HepG2 (cell line): ENCODE measurements around the gene SERPINB6. TPM values are rescaled to one million over a fixed set of nuclear protein-coding genes. Genes with fewer than 3 reads are reported as not detected.

Source experiments
- BHLHE40 ChIP-seq: IDR thresholded peaks from 2 replicates; pipeline ENCODE4 v1.6.1; 2011; ENCODE audit warnings: low read length, improper control_type of control experiment
- DR1 ChIP-seq: sonication (generic); formaldehyde crosslinking; IDR thresholded peaks from 2 replicates; pipeline ENCODE4 v1.8.0; 2021; ENCODE audit warnings: mild to moderate bottlenecking, missing genetic modification reagents, inconsistent platforms
- ELF4 ChIP-seq: sonication (generic); formaldehyde crosslinking; IDR thresholded peaks from 2 replicates; pipeline ENCODE4 v1.5.0; 2020; ENCODE audit warnings: missing genetic modification reagents, mild to moderate bottlenecking, moderate library complexity, borderline replicate concordance
- GATAD2A ChIP-seq: IDR thresholded peaks from 2 replicates; pipeline ENCODE4 v1.6.1; 2016
- MAFG ChIP-seq: sonication (generic); formaldehyde crosslinking; IDR thresholded peaks from 2 replicates; pipeline ENCODE4 v1.5.1; 2020; ENCODE audit warnings: mild to moderate bottlenecking, missing genetic modification reagents
- MEIS2 ChIP-seq: sonication (generic); formaldehyde crosslinking; IDR thresholded peaks from 2 replicates; pipeline ENCODE4 v1.9.0; 2021; ENCODE audit warnings: mild to moderate bottlenecking, missing genetic modification reagents
- PHF21A ChIP-seq: sonication (generic); formaldehyde crosslinking; IDR thresholded peaks from 2 replicates; pipeline ENCODE4 v1.5.0; 2020; ENCODE audit warnings: mild to moderate bottlenecking, missing genetic modification reagents
- TCF7L2 ChIP-seq: IDR thresholded peaks from 2 replicates; pipeline ENCODE4 v1.6.1; 2011; ENCODE audit warnings: mild to moderate bottlenecking, low read depth, low read length, moderate library complexity
- TOPORS ChIP-seq: sonication (generic); formaldehyde crosslinking; IDR thresholded peaks from 2 replicates; pipeline ENCODE4 v1.8.0; 2023; ENCODE audit warnings: mild to moderate bottlenecking, missing genetic modification reagents
- ZNF326 ChIP-seq: sonication (generic); formaldehyde crosslinking; IDR thresholded peaks from 2 replicates; pipeline ENCODE4 v1.4.0; 2020; ENCODE audit warnings: missing genetic modification reagents, borderline replicate concordance
- ZNF775 ChIP-seq: sonication (generic); formaldehyde crosslinking; IDR thresholded peaks from 2 replicates; pipeline ENCODE4 v1.4.0; 2020; ENCODE audit warnings: missing genetic modification reagents, mild to moderate bottlenecking, moderate library complexity, borderline replicate concordance
- polyA plus RNA-seq, 8 experiments: library from polyadenylated mRNA; depleted of rRNA in 3 of 8; stranded (reverse) in 7 of 8; unstranded in 1 of 8; fragments of >200 nt; fragmentation: Illumina TruSeq in 4 of 8; extraction: Trizol in 4 of 8; gene quantifications; 2 replicates each; pipeline versions ENCODE4 v1.2.1 to v1.2.3, GENCODE V29; 2011 to 2016; ENCODE audit warnings: low read depth in 4 of 8, missing spikeins in 1 of 8, mixed read lengths in 1 of 8; ENCODE audit not compliant: insufficient read depth in 1 of 8
- total RNA-seq, 5 experiments: library from RNA; depleted of rRNA; stranded (reverse); fragments of >200 nt; fragmentation: Illumina TruSeq; extraction: Trizol; gene quantifications; 2 replicates each; pipeline ENCODE4 v1.2.3, GENCODE V29; 2016; ENCODE audit warnings: low read depth in 1 of 5
- TF ChIP-seq, protein P1 (sequence below): sonication (generic); formaldehyde crosslinking; IDR thresholded peaks from 2 replicates; pipeline ENCODE4 v1.4.0; 2020; ENCODE audit warnings: missing genetic modification reagents
- TF ChIP-seq, protein P2 (sequence below): IDR thresholded peaks from 2 replicates; pipeline ENCODE4 v1.4.0; 2020; ENCODE audit warnings: mild to moderate bottlenecking, missing genetic modification reagents
- TF ChIP-seq, protein P3 (sequence below): sonication (generic); formaldehyde crosslinking; IDR thresholded peaks from 2 replicates; pipeline ENCODE4 v1.5.0; 2020; ENCODE audit warnings: missing genetic modification reagents
- TF ChIP-seq, protein P4 (sequence below): sonication (generic); formaldehyde crosslinking; IDR thresholded peaks from 2 replicates; pipeline ENCODE4; 2020; ENCODE audit warnings: missing genetic modification reagents, mild to moderate bottlenecking, borderline replicate concordance
- TF ChIP-seq, protein P5 (sequence below): sonication (generic); formaldehyde crosslinking; IDR thresholded peaks from 2 replicates; pipeline ENCODE4 v1.4.0; 2020; ENCODE audit warnings: missing genetic modification reagents

The SERPINB6 gene
- total and polyA plus RNA-seq, 2 of the 13 experiments (the other 11 are each of a cell fraction or from before 2014, with no cell fraction given): 38.2 to 61.3 TPM

DNA sequence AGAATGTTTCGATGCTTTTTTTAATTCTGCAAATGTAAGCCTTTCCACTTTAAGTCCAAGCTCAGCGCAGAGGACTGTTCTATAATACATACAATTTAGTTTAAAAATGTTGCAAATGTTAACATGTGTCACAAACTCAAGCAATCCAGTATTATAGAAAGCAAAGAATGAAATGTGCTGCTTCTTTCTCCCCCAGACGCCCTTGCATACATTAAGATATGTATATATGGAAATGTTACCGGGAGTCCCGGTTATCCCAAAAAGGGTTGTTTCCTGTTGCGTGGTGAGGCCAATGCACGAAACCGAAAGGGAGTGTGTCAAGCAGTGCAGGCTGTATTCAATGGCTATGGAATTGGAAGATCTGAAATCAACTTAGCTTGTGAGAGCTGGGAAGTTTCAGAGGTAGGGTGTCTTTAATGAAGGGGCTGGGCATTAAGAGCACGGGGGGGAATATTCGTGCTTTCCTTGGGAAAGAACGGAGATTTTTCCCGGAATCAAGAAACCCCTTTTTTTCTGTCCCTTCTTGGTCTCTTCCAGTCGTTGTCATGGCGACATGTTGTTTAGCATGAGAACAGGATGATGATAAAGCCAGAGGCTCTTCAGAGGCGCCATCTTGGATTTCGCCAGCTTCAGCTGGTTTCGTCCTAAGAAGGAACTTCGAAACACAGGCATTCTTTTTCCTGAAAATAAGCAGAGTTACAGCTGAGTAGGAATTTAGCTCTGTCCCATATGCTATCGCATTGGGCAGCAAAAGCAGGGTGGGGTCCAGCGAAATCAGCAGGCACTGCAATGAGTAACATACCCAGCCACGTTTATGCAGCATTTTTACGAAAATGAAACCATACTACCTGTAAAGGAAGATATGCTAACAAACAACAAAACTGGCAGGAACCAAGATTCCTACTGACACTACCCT, 18.2 kb upstream of the SERPINB6 start (continued):
- TF ChIP-seq, protein P1, sequence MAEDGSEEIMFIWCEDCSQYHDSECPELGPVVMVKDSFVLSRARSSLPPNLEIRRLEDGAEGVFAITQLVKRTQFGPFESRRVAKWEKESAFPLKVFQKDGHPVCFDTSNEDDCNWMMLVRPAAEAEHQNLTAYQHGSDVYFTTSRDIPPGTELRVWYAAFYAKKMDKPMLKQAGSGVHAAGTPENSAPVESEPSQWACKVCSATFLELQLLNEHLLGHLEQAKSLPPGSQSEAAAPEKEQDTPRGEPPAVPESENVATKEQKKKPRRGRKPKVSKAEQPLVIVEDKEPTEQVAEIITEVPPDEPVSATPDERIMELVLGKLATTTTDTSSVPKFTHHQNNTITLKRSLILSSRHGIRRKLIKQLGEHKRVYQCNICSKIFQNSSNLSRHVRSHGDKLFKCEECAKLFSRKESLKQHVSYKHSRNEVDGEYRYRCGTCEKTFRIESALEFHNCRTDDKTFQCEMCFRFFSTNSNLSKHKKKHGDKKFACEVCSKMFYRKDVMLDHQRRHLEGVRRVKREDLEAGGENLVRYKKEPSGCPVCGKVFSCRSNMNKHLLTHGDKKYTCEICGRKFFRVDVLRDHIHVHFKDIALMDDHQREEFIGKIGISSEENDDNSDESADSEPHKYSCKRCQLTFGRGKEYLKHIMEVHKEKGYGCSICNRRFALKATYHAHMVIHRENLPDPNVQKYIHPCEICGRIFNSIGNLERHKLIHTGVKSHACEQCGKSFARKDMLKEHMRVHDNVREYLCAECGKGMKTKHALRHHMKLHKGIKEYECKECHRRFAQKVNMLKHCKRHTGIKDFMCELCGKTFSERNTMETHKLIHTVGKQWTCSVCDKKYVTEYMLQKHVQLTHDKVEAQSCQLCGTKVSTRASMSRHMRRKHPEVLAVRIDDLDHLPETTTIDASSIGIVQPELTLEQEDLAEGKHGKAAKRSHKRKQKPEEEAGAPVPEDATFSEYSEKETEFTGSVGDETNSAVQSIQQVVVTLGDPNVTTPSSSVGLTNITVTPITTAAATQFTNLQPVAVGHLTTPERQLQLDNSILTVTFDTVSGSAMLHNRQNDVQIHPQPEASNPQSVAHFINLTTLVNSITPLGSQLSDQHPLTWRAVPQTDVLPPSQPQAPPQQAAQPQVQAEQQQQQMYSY (CRISPR knock-in tag): peak; percentile 61; the same call in 1 of the 2 replicates
- TF ChIP-seq DR1 (CRISPR knock-in tag) (no peak), ZNF326 (CRISPR knock-in tag) (no peak), MEIS2 (CRISPR knock-in tag) (no peak), TOPORS (no peak), TCF7L2 (no peak), MAFG (CRISPR knock-in tag) (no peak), PHF21A (CRISPR knock-in tag) (no peak), BHLHE40 (peak; percentile 93), ELF4 (no peak), ZNF775 (CRISPR knock-in tag) (no peak), GATAD2A (CRISPR knock-in tag) (peak; percentile 36)
- TF ChIP-seq, protein P2, sequence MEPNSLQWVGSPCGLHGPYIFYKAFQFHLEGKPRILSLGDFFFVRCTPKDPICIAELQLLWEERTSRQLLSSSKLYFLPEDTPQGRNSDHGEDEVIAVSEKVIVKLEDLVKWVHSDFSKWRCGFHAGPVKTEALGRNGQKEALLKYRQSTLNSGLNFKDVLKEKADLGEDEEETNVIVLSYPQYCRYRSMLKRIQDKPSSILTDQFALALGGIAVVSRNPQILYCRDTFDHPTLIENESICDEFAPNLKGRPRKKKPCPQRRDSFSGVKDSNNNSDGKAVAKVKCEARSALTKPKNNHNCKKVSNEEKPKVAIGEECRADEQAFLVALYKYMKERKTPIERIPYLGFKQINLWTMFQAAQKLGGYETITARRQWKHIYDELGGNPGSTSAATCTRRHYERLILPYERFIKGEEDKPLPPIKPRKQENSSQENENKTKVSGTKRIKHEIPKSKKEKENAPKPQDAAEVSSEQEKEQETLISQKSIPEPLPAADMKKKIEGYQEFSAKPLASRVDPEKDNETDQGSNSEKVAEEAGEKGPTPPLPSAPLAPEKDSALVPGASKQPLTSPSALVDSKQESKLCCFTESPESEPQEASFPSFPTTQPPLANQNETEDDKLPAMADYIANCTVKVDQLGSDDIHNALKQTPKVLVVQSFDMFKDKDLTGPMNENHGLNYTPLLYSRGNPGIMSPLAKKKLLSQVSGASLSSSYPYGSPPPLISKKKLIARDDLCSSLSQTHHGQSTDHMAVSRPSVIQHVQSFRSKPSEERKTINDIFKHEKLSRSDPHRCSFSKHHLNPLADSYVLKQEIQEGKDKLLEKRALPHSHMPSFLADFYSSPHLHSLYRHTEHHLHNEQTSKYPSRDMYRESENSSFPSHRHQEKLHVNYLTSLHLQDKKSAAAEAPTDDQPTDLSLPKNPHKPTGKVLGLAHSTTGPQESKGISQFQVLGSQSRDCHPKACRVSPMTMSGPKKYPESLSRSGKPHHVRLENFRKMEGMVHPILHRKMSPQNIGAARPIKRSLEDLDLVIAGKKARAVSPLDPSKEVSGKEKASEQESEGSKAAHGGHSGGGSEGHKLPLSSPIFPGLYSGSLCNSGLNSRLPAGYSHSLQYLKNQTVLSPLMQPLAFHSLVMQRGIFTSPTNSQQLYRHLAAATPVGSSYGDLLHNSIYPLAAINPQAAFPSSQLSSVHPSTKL (CRISPR knock-in tag): no peak; the same call in 1 of the 2 replicates
- TF ChIP-seq, protein P3, sequence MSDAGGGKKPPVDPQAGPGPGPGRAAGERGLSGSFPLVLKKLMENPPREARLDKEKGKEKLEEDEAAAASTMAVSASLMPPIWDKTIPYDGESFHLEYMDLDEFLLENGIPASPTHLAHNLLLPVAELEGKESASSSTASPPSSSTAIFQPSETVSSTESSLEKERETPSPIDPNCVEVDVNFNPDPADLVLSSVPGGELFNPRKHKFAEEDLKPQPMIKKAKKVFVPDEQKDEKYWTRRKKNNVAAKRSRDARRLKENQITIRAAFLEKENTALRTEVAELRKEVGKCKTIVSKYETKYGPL: no peak
- TF ChIP-seq, protein P4, sequence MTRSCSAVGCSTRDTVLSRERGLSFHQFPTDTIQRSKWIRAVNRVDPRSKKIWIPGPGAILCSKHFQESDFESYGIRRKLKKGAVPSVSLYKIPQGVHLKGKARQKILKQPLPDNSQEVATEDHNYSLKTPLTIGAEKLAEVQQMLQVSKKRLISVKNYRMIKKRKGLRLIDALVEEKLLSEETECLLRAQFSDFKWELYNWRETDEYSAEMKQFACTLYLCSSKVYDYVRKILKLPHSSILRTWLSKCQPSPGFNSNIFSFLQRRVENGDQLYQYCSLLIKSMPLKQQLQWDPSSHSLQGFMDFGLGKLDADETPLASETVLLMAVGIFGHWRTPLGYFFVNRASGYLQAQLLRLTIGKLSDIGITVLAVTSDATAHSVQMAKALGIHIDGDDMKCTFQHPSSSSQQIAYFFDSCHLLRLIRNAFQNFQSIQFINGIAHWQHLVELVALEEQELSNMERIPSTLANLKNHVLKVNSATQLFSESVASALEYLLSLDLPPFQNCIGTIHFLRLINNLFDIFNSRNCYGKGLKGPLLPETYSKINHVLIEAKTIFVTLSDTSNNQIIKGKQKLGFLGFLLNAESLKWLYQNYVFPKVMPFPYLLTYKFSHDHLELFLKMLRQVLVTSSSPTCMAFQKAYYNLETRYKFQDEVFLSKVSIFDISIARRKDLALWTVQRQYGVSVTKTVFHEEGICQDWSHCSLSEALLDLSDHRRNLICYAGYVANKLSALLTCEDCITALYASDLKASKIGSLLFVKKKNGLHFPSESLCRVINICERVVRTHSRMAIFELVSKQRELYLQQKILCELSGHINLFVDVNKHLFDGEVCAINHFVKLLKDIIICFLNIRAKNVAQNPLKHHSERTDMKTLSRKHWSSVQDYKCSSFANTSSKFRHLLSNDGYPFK: no peak
- TF ChIP-seq, protein P5, sequence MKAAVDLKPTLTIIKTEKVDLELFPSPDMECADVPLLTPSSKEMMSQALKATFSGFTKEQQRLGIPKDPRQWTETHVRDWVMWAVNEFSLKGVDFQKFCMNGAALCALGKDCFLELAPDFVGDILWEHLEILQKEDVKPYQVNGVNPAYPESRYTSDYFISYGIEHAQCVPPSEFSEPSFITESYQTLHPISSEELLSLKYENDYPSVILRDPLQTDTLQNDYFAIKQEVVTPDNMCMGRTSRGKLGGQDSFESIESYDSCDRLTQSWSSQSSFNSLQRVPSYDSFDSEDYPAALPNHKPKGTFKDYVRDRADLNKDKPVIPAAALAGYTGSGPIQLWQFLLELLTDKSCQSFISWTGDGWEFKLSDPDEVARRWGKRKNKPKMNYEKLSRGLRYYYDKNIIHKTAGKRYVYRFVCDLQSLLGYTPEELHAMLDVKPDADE (CRISPR knock-in tag): 0 out of 2 replicates have a peak, but pooled peaks have one; percentile 28
